ENCODE results near the gene UBE2D1. TPM values are rescaled to one million over a fixed set of nuclear protein-coding genes. Genes with fewer than 3 reads are reported as not detected.

The UBE2D1 gene
- total and polyA plus RNA-seq, 2 of the 13 experiments (the other 11 are each of a cell fraction or from before 2014, with no cell fraction given), result 6.2 to 13.8 TPM

DNA sequence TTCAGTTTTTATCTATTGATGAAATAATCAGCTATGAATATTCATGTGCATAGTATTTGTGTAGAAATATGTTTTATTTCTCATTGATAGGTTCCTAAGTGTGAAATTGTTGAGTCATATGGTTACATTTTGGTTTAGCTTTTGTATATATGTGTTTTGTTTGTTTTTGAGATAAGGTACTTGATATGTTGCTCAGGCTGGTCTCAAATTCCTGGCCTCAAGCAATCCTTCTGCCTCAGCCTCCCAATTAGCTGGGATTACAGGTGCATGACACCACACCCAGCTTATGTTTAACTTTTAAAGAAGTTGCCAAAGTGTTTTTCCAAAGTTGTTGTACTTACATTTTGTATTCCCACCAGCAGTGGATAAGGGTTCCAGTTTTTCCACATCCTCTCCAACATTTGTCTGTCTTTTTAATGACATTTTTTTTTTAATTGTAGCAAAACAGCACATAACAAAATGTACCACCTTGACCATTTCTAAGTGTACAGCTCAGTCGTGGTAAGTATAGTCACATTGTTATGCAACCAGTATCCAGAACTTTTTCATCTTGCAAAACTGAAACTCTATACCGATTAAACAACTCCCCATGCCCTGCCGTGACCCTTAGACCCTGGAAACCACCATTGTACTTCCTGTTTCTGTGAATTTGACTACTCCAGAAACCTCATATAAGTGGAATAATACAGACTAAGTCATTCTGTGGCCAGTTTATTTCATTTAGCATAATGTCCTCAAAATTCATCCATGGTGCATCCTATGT is 12.6 kb upstream of the UBE2D1 start (continued):
- no peak for TF ChIP-seq ZNF562 (CRISPR knock-in tag; IDR thresholded peaks at IDR 0.05; ENCODE audit: borderline replicate concordance)
- TF ChIP-seq SP4 (CRISPR knock-in tag; IDR thresholded peaks at IDR 0.05), result no peak
- no peak for TF ChIP-seq SMAD3 (CRISPR knock-in tag; IDR thresholded peaks at IDR 0.05)
- TF ChIP-seq, protein P1, sequence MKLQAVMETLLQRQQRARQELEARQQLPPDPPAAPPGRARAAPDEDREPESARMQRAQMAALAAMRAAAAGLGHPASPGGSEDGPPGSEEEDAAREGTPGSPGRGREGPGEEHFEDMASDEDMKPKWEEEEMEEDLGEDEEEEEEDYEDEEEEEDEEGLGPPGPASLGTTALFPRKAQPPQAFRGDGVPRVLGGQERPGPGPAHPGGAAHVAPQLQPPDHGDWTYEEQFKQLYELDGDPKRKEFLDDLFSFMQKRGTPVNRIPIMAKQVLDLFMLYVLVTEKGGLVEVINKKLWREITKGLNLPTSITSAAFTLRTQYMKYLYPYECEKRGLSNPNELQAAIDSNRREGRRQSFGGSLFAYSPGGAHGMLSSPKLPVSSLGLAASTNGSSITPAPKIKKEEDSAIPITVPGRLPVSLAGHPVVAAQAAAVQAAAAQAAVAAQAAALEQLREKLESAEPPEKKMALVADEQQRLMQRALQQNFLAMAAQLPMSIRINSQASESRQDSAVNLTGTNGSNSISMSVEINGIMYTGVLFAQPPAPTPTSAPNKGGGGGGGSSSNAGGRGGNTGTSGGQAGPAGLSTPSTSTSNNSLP (IDR thresholded peaks at IDR 0.05; ENCODE audit: low read depth, low read length), result peak; percentile 36; the same call in 1 of the 2 replicates
- TF ChIP-seq, protein P2, sequence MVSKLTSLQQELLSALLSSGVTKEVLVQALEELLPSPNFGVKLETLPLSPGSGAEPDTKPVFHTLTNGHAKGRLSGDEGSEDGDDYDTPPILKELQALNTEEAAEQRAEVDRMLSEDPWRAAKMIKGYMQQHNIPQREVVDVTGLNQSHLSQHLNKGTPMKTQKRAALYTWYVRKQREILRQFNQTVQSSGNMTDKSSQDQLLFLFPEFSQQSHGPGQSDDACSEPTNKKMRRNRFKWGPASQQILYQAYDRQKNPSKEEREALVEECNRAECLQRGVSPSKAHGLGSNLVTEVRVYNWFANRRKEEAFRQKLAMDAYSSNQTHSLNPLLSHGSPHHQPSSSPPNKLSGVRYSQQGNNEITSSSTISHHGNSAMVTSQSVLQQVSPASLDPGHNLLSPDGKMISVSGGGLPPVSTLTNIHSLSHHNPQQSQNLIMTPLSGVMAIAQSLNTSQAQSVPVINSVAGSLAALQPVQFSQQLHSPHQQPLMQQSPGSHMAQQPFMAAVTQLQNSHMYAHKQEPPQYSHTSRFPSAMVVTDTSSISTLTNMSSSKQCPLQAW (CRISPR knock-in tag; IDR thresholded peaks at IDR 0.05), result no peak
- TF ChIP-seq, protein P3, sequence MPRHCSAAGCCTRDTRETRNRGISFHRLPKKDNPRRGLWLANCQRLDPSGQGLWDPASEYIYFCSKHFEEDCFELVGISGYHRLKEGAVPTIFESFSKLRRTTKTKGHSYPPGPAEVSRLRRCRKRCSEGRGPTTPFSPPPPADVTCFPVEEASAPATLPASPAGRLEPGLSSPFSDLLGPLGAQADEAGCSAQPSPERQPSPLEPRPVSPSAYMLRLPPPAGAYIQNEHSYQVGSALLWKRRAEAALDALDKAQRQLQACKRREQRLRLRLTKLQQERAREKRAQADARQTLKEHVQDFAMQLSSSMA (CRISPR knock-in tag; IDR thresholded peaks at IDR 0.05), result no peak
- TF ChIP-seq PRPF4 (IDR thresholded peaks at IDR 0.05; ENCODE audit: low read depth, low read length, poor library complexity, severe bottlenecking), result no peak
- TF ChIP-seq ZFP37 (CRISPR knock-in tag; IDR thresholded peaks at IDR 0.05; ENCODE audit: borderline replicate concordance), result no peak
- TF ChIP-seq, protein P4, sequence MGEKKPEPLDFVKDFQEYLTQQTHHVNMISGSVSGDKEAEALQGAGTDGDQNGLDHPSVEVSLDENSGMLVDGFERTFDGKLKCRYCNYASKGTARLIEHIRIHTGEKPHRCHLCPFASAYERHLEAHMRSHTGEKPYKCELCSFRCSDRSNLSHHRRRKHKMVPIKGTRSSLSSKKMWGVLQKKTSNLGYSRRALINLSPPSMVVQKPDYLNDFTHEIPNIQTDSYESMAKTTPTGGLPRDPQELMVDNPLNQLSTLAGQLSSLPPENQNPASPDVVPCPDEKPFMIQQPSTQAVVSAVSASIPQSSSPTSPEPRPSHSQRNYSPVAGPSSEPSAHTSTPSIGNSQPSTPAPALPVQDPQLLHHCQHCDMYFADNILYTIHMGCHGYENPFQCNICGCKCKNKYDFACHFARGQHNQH (CRISPR knock-in tag; IDR thresholded peaks at IDR 0.05), result 0 out of 2 replicates have a peak, but pooled peaks have one; percentile 16
- TF ChIP-seq CEBPG (CRISPR knock-in tag; IDR thresholded peaks at IDR 0.05), result peak; percentile 81
- no peak for TF ChIP-seq MAFK (conservative IDR thresholded peaks at IDR 0.05 in 1 of 2, IDR thresholded peaks at IDR 0.05 in 1 of 2; ENCODE audit: low read length in 2 of 2)
- no peak for TF ChIP-seq TCF12 (IDR thresholded peaks at IDR 0.05)
- no peak for TF ChIP-seq TCF12 (CRISPR knock-in tag; IDR thresholded peaks at IDR 0.05)
- no peak for TF ChIP-seq JDP2 (CRISPR knock-in tag; IDR thresholded peaks at IDR 0.05; ENCODE audit: borderline replicate concordance)
- no peak for TF ChIP-seq ADNP (CRISPR knock-in tag; IDR thresholded peaks at IDR 0.05)
- no peak for TF ChIP-seq MYC (CRISPR knock-in tag; IDR thresholded peaks at IDR 0.05; ENCODE audit: borderline replicate concordance)
- no peak for TF ChIP-seq ZKSCAN8 (CRISPR knock-in tag; IDR thresholded peaks at IDR 0.05; ENCODE audit: borderline replicate concordance)
- TF ChIP-seq, protein P5, sequence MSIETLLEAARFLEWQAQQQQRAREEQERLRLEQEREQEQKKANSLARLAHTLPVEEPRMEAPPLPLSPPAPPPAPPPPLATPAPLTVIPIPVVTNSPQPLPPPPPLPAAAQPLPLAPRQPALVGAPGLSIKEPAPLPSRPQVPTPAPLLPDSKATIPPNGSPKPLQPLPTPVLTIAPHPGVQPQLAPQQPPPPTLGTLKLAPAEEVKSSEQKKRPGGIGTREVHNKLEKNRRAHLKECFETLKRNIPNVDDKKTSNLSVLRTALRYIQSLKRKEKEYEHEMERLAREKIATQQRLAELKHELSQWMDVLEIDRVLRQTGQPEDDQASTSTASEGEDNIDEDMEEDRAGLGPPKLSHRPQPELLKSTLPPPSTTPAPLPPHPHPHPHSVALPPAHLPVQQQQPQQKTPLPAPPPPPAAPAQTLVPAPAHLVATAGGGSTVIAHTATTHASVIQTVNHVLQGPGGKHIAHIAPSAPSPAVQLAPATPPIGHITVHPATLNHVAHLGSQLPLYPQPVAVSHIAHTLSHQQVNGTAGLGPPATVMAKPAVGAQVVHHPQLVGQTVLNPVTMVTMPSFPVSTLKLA (IDR thresholded peaks at IDR 0.05), result no peak
- TF ChIP-seq BCL6 (CRISPR knock-in tag; IDR thresholded peaks at IDR 0.05), result peak; percentile 68
- TF ChIP-seq, protein P6, sequence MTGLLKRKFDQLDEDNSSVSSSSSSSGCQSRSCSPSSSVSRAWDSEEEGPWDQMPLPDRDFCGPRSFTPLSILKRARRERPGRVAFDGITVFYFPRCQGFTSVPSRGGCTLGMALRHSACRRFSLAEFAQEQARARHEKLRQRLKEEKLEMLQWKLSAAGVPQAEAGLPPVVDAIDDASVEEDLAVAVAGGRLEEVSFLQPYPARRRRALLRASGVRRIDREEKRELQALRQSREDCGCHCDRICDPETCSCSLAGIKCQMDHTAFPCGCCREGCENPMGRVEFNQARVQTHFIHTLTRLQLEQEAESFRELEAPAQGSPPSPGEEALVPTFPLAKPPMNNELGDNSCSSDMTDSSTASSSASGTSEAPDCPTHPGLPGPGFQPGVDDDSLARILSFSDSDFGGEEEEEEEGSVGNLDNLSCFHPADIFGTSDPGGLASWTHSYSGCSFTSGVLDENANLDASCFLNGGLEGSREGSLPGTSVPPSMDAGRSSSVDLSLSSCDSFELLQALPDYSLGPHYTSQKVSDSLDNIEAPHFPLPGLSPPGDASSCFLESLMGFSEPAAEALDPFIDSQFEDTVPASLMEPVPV (CRISPR knock-in tag; IDR thresholded peaks at IDR 0.05), result no peak
- no peak for TF ChIP-seq GLI4 (CRISPR knock-in tag; IDR thresholded peaks at IDR 0.05; ENCODE audit: borderline replicate concordance)
- TF ChIP-seq HOXA5 (CRISPR knock-in tag; IDR thresholded peaks at IDR 0.05), result no peak

Measured in HepG2 (cell line).